GM21786 (cell line): ENCODE data around the gene PRKCQ.
"Not testable (repeated sequence)": the region's sequence is repeated elsewhere in the genome, so short reads cannot be mapped to it uniquely, and the experiment has no call there.

Experiments used
- ATAC-seq: cut with Tn5 transposase; IDR thresholded peaks from one replicate; pipeline ENCODE4 v1.9.1; 2021; ENCODE audit not compliant: unreplicated experiment

PRKCQ gene

GRCh38 chr10:6597478-6597877 lies 17.4 kb upstream of the PRKCQ start:
- ATAC-seq, result no peak

GRCh38 chr10:6595499-6595898 lies 15.4 kb upstream of the PRKCQ start:
- ATAC-seq, result no peak

GRCh38 chr10:6593241-6593671 lies 13.2 kb upstream of the PRKCQ start:
- no peak for ATAC-seq

- no peak for ATAC-seq
Measured at GRCh38 chr10:6592080-6592479, 12.0 kb upstream of the PRKCQ start.

- ATAC-seq, result no peak
Measured at GRCh38 chr10:6591668-6592067, 11.6 kb upstream of the PRKCQ start.

GRCh38 chr10:6590100-6590499 lies 10.0 kb upstream of the PRKCQ start:
- ATAC-seq, result no peak

- no peak for ATAC-seq
Measured at GRCh38 chr10:6589287-6590094, 9.4 kb upstream of the PRKCQ start.

GRCh38 chr10:6588845-6589244 lies 8.8 kb upstream of the PRKCQ start:
- ATAC-seq, result no peak

GRCh38 chr10:6588082-6588481 lies 8.0 kb upstream of the PRKCQ start:
- ATAC-seq, result no peak

- no peak for ATAC-seq
Measured at GRCh38 chr10:6586501-6586900, 6.4 kb upstream of the PRKCQ start.

- no peak for ATAC-seq
Measured at GRCh38 chr10:6583447-6583846, 3.4 kb upstream of the PRKCQ start.

GRCh38 chr10:6582913-6583312 lies 2.8 kb upstream of the PRKCQ start:
- not testable (repeated sequence) for ATAC-seq

- ATAC-seq, result no peak
Measured at GRCh38 chr10:6582298-6582697, 2.2 kb upstream of the PRKCQ start.

- no peak for ATAC-seq
Measured at GRCh38 chr10:6581778-6582228, 1.7 kb upstream of the PRKCQ start.

- ATAC-seq, result not testable (repeated sequence)
Measured at GRCh38 chr10:6581223-6581622, 1.1 kb upstream of the PRKCQ start.

GRCh38 chr10:6580279-6581029 lies 378 bp upstream of the PRKCQ start:
- ATAC-seq, result peak; percentile 85

GRCh38 chr10:6579183-6579903 lies 733 bp downstream of the PRKCQ start:
- no peak for ATAC-seq

GRCh38 chr10:6578795-6579182 lies 1.3 kb downstream of the PRKCQ start:
- ATAC-seq, result no peak

GRCh38 chr10:6578251-6578771 lies 1.8 kb downstream of the PRKCQ start:
- no peak for ATAC-seq

- ATAC-seq, result no peak
Measured at GRCh38 chr10:6576326-6576725, 3.8 kb downstream of the PRKCQ start.

- ATAC-seq, result no peak
Measured at GRCh38 chr10:6574664-6575176, 5.4 kb downstream of the PRKCQ start.
